ENCODE data around the gene FBLN2. TPM values are rescaled to one million over a fixed set of nuclear protein-coding genes. Genes with fewer than 3 reads are reported as not detected.

Gene FBLN2
- total RNA-seq, 1 donor from 2014 or later: 2.2 TPM

- no peak for DNase-seq (ENCODE audit: low read depth, low spot score)
Measured at GRCh38 chr3:13565581-13566452, 16.9 kb downstream of the FBLN2 start.

- no peak for DNase-seq (ENCODE audit: low read depth, low spot score)
Measured at GRCh38 chr3:13566453-13566748, 17.5 kb downstream of the FBLN2 start.

- no peak for DNase-seq (ENCODE audit: low read depth, low spot score)
Measured at GRCh38 chr3:13566769-13567310, 17.9 kb downstream of the FBLN2 start.

- DNase-seq (ENCODE audit: low read depth, low spot score): no peak
Measured at GRCh38 chr3:13567684-13568514, 19.0 kb downstream of the FBLN2 start.

- DNase-seq (ENCODE audit: low read depth, low spot score): no peak
Measured at GRCh38 chr3:13568515-13569028, 19.6 kb downstream of the FBLN2 start.

- no peak for DNase-seq (ENCODE audit: low read depth, low spot score)
Measured at GRCh38 chr3:13569201-13569600, 20.3 kb downstream of the FBLN2 start.

GRCh38 chr3:13569641-13570390 is 20.9 kb downstream of the FBLN2 start:
- DNase-seq (ENCODE audit: low read depth, low spot score): no peak

- no peak for DNase-seq (ENCODE audit: low read depth, low spot score)
Measured at GRCh38 chr3:13570391-13571194, 21.7 kb downstream of the FBLN2 start.

- DNase-seq (ENCODE audit: low read depth, low spot score): no peak
Measured at GRCh38 chr3:13571264-13571663, 22.3 kb downstream of the FBLN2 start.

GRCh38 chr3:13571831-13572750 is 23.2 kb downstream of the FBLN2 start:
- no peak for DNase-seq (ENCODE audit: low read depth, low spot score)

GRCh38 chr3:13572926-13573623 is 24.1 kb downstream of the FBLN2 start:
- no peak for DNase-seq (ENCODE audit: low read depth, low spot score)

GRCh38 chr3:13574083-13574797 is 25.3 kb downstream of the FBLN2 start:
- no peak for DNase-seq (ENCODE audit: low read depth, low spot score)

- no peak for DNase-seq (ENCODE audit: low read depth, low spot score)
Measured at GRCh38 chr3:13574798-13575451, 26.0 kb downstream of the FBLN2 start.

GRCh38 chr3:13575459-13576061 is 26.6 kb downstream of the FBLN2 start:
- DNase-seq (ENCODE audit: low read depth, low spot score): no peak

- DNase-seq (ENCODE audit: low read depth, low spot score): no peak
Measured at GRCh38 chr3:13577181-13578121, 28.5 kb downstream of the FBLN2 start.

GRCh38 chr3:13578251-13578650 is 29.3 kb downstream of the FBLN2 start:
- no peak for DNase-seq (ENCODE audit: low read depth, low spot score)
